DLD1 (cell line): Measurements from ENCODE around the gene TLX1.

Source experiments
- in situ Hi-C: cut with HindIII; loops from 2 replicates; pipeline ENCODE4 v1.10.0; 2017; ENCODE audit warnings: low sequenced_read_pairs

The TLX1 gene

GRCh38 chr10:101133489-101134298 is 2.6 kb downstream of the TLX1 start:
- in situ Hi-C loops, result no loop called here

- in situ Hi-C loops, result no loop called here
Observed at GRCh38 chr10:101134299-101135127, 3.4 kb downstream of the TLX1 start.

GRCh38 chr10:101135141-101136006 is 4.3 kb downstream of the TLX1 start:
- in situ Hi-C loops, result no loop called here

- in situ Hi-C loops, result no loop called here
Observed at GRCh38 chr10:101136007-101136707, 5.1 kb downstream of the TLX1 start.

GRCh38 chr10:101136708-101137121 is 5.6 kb downstream of the TLX1 start:
- in situ Hi-C loops, result no loop called here

GRCh38 chr10:101137271-101137670 is 6.2 kb downstream of the TLX1 start:
- in situ Hi-C loops, result no loop called here

GRCh38 chr10:101138788-101139420 is 7.8 kb downstream of the TLX1 start:
- in situ Hi-C loops, result no loop called here

GRCh38 chr10:101139421-101139911 is 8.4 kb downstream of the TLX1 start:
- in situ Hi-C loops, result no loop called here

GRCh38 chr10:101140084-101140949 is 9.2 kb downstream of the TLX1 start:
- in situ Hi-C loops, result no loop called here

- in situ Hi-C loops, result no loop called here
Observed at GRCh38 chr10:101140950-101141615, 10.0 kb downstream of the TLX1 start.

GRCh38 chr10:101141616-101142532 is 10.8 kb downstream of the TLX1 start:
- in situ Hi-C loops, result no loop called here

- in situ Hi-C loops, result no loop called here
Observed at GRCh38 chr10:101142533-101143344, 11.6 kb downstream of the TLX1 start.

GRCh38 chr10:101143345-101143630 is 12.2 kb downstream of the TLX1 start:
- in situ Hi-C loops, result no loop called here

- in situ Hi-C loops, result no loop called here
Observed at GRCh38 chr10:101144053-101144452, 13.0 kb downstream of the TLX1 start.

GRCh38 chr10:101145145-101145544 is 14.0 kb downstream of the TLX1 start:
- in situ Hi-C loops, result no loop called here

- in situ Hi-C loops, result no loop called here
Observed at GRCh38 chr10:101145750-101146391, 14.8 kb downstream of the TLX1 start.
